Vagina (tissue), 2 donors: ENCODE results near the gene ZSCAN10.
"Not testable (repeated sequence)": the region's sequence is repeated elsewhere in the genome, so short reads cannot be mapped to it uniquely, and the experiment has no call there.

Experiments
- POLR2A ChIP-seq, 2 donors: fragments of 450-650 bp; IDR thresholded peaks; one replicate each; pipeline ENCODE4 v1.6.1; 2017; ENCODE audit warnings: antibody characterized with exemption in 2 of 2, mild to moderate bottlenecking in 2 of 2, moderate library complexity in 2 of 2
- POLR2AphosphoS5 ChIP-seq, 2 donors: sonication (generic); formaldehyde crosslinking; IDR thresholded peaks; one replicate each; pipeline ENCODE4 v1.9.0; 2017; ENCODE audit warnings: antibody characterized with exemption in 2 of 2, mild to moderate bottlenecking in 2 of 2, low read depth in 1 of 2; ENCODE audit not compliant: insufficient read depth in 1 of 2
- TF ChIP-seq, protein P1 (sequence below), 3 experiments: fragments of 450-650 bp in 2 of 3; fragments of 200-600 bp in 1 of 3; sonication (generic) in 1 of 3; IDR thresholded peaks; one replicate each; pipeline ENCODE4 v1.5.1; 2017 to 2019; ENCODE audit warnings: antibody characterized with exemption in 3 of 3, mild to moderate bottlenecking in 2 of 3, moderate library complexity in 2 of 3

- TF ChIP-seq, protein P1, sequence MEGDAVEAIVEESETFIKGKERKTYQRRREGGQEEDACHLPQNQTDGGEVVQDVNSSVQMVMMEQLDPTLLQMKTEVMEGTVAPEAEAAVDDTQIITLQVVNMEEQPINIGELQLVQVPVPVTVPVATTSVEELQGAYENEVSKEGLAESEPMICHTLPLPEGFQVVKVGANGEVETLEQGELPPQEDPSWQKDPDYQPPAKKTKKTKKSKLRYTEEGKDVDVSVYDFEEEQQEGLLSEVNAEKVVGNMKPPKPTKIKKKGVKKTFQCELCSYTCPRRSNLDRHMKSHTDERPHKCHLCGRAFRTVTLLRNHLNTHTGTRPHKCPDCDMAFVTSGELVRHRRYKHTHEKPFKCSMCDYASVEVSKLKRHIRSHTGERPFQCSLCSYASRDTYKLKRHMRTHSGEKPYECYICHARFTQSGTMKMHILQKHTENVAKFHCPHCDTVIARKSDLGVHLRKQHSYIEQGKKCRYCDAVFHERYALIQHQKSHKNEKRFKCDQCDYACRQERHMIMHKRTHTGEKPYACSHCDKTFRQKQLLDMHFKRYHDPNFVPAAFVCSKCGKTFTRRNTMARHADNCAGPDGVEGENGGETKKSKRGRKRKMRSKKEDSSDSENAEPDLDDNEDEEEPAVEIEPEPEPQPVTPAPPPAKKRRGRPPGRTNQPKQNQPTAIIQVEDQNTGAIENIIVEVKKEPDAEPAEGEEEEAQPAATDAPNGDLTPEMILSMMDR (IDR thresholded peaks at IDR 0.05) = not testable (repeated sequence)
- not testable (repeated sequence) for TF ChIP-seq POLR2A (IDR thresholded peaks at IDR 0.05); POLR2AphosphoS5 (IDR thresholded peaks at IDR 0.05; ENCODE audit: insufficient read depth in 1 of 2, low read depth in 1 of 2)
These were observed 15.7 kb downstream of the ZSCAN10 start for GRCh38 chr16:3083408-3083807.
